GM11168 (cell line): ENCODE measurements around the gene CDH12.
"Not testable (repeated sequence)": the region's sequence is repeated elsewhere in the genome, so short reads cannot be mapped to it uniquely, and the experiment has no call there.

Source experiments
- in situ Hi-C: fragments of 300-500 bp; cut with MboI; formaldehyde crosslinking; loops from one replicate; pipeline ENCODE4 v1.12.0; 2022; ENCODE audit warnings: low sequenced_read_pairs; ENCODE audit not compliant: unreplicated experiment

Gene CDH12

GRCh38 chr5:22058620-22059019 is 794.5 kb downstream of the CDH12 start:
- in situ Hi-C loops = no loop called here

GRCh38 chr5:22057012-22057411 is 796.1 kb downstream of the CDH12 start:
- in situ Hi-C loops = no loop called here

- in situ Hi-C loops = no loop called here
Measured at GRCh38 chr5:22056601-22057000, 796.5 kb downstream of the CDH12 start.

GRCh38 chr5:22053195-22053594 is 799.9 kb downstream of the CDH12 start:
- in situ Hi-C loops = no loop called here

- in situ Hi-C loops = no loop called here
Measured at GRCh38 chr5:22051881-22052280, 801.3 kb downstream of the CDH12 start.

- in situ Hi-C loops = no loop called here
Measured at GRCh38 chr5:22050931-22051330, 802.2 kb downstream of the CDH12 start.

- in situ Hi-C loops = no loop called here
Measured at GRCh38 chr5:22044229-22044628, 808.9 kb downstream of the CDH12 start.

- in situ Hi-C loops = no loop called here
Measured at GRCh38 chr5:22036061-22036460, 817.1 kb downstream of the CDH12 start.

GRCh38 chr5:22033066-22033465 is 820.1 kb downstream of the CDH12 start:
- in situ Hi-C loops = no loop called here

GRCh38 chr5:22023784-22024183 is 829.4 kb downstream of the CDH12 start:
- in situ Hi-C loops = no loop called here

GRCh38 chr5:22012893-22013292 is 840.3 kb downstream of the CDH12 start:
- in situ Hi-C loops = not testable (repeated sequence)

GRCh38 chr5:22010808-22011207 is 842.3 kb downstream of the CDH12 start:
- in situ Hi-C loops = not testable (repeated sequence)

- in situ Hi-C loops = not testable (repeated sequence)
Measured at GRCh38 chr5:22001097-22001496, 852.0 kb downstream of the CDH12 start.

- in situ Hi-C loops = not testable (repeated sequence)
Measured at GRCh38 chr5:21985799-21986198, 867.3 kb downstream of the CDH12 start.

- in situ Hi-C loops = not testable (repeated sequence)
Measured at GRCh38 chr5:21951571-21951970, 901.6 kb downstream of the CDH12 start.

GRCh38 chr5:21931116-21931515 is 922.0 kb downstream of the CDH12 start:
- in situ Hi-C loops = no loop called here

GRCh38 chr5:21919414-21920022 is 933.6 kb downstream of the CDH12 start:
- in situ Hi-C loops = no loop called here

GRCh38 chr5:21918451-21918850 is 934.7 kb downstream of the CDH12 start:
- in situ Hi-C loops = no loop called here

GRCh38 chr5:21910731-21911130 is 942.4 kb downstream of the CDH12 start:
- in situ Hi-C loops = no loop called here

GRCh38 chr5:21895766-21896350 is 957.3 kb downstream of the CDH12 start:
- in situ Hi-C loops = no loop called here

GRCh38 chr5:21893161-21893560 is 960.0 kb downstream of the CDH12 start:
- in situ Hi-C loops = no loop called here

GRCh38 chr5:21889581-21889980 is 963.6 kb downstream of the CDH12 start:
- in situ Hi-C loops = no loop called here
